SK-N-SH (cell line): ENCODE measurements around the gene NPFFR1. TPM values are rescaled to one million over a fixed set of nuclear protein-coding genes. Genes with fewer than 3 reads are reported as not detected.

ENCODE experiments used
- CTCF ChIA-PET: fragments of 300-600, 350-600 bp; formaldehyde crosslinking; extraction: SDS; loops from one replicate; lab custom pipeline; 2021; lab: Yijun Ruan, JAX
- POLR2A ChIA-PET: fragments of 350-600 bp; sonication (Branson Sonifier 250); formaldehyde crosslinking; extraction: SDS; loops from one replicate; lab custom pipeline; 2020; ENCODE audit warnings: antibody characterized with exemption, inconsistent platforms; lab: Yijun Ruan, JAX
- DNase-seq: peaks from one replicate; pipeline ENCODE4 v3.0.0; 2012
- H2AFZ ChIP-seq: fragments of 200-600 bp; sonication (generic); 2 replicates; pipeline ENCODE4 v1.8.1; 2016; ENCODE audit warnings: antibody characterized with exemption, mild to moderate bottlenecking, low read depth
- H3F3A ChIP-seq: fragments of 200-600 bp; sonication (generic); replicated peaks from 2 replicates; pipeline ENCODE3; 2016; ENCODE audit warnings: antibody characterized with exemption, mild to moderate bottlenecking; ENCODE audit not compliant: insufficient read depth
- H3K27ac ChIP-seq, 2 experiments: fragments of 200-500 bp in 1 of 2; fragments of 200-600 bp in 1 of 2; sonication (Bioruptor generic) in 1 of 2; sonication (generic), shearing (Covaris generic) in 1 of 2; 2 replicates each; pipeline versions ENCODE4 v1.5.1 to v1.6.1; 2014 to 2016; ENCODE audit warnings: low read depth in 2 of 2, inconsistent platforms in 1 of 2, low read length in 1 of 2, mild to moderate bottlenecking in 1 of 2, mixed read lengths in 1 of 2
- H3K27me3 ChIP-seq: fragments of 200-600 bp; sonication (generic), shearing (Covaris generic); 2 replicates; pipeline ENCODE4 v1.6.1; 2016; ENCODE audit warnings: mixed run types; ENCODE audit not compliant: insufficient read depth
- H3K36me3 ChIP-seq, 2 experiments: fragments of 200-500 bp in 1 of 2; fragments of 200-600 bp in 1 of 2; sonication (Bioruptor generic) in 1 of 2; sonication (generic) in 1 of 2; replicated peaks in 1 of 2; 2 replicates each; pipeline versions ENCODE3 to v1.5.1; 2014 to 2016; ENCODE audit warnings: low read length in 1 of 2, mild to moderate bottlenecking in 1 of 2; ENCODE audit not compliant: insufficient read depth in 2 of 2, control insufficient read depth in 1 of 2
- H3K4me1 ChIP-seq, 2 experiments: fragments of 200-500 bp in 1 of 2; fragments of 200-600 bp in 1 of 2; sonication (Bioruptor generic) in 1 of 2; sonication (generic), shearing (Covaris generic) in 1 of 2; 2 replicates each; pipeline versions ENCODE4 v1.5.1 to v1.6.1; 2014 to 2016; ENCODE audit warnings: low read depth in 1 of 2, low read length in 1 of 2, mixed run types in 1 of 2; ENCODE audit not compliant: insufficient read depth in 2 of 2, control insufficient read depth in 1 of 2
- H3K4me2 ChIP-seq: fragments of 200-600 bp; sonication (generic), shearing (Covaris generic); 2 replicates; pipeline ENCODE4 v1.6.1; 2017; ENCODE audit warnings: mixed run types
- H3K4me3 ChIP-seq, 2 experiments: fragments of 200-500 bp in 1 of 2; fragments of 200-600 bp in 1 of 2; sonication (Bioruptor generic) in 1 of 2; sonication (generic), shearing (Covaris generic) in 1 of 2; 2 replicates each; pipeline versions ENCODE4 v1.5.1 to v1.8.1; 2014 to 2016; ENCODE audit warnings: low read depth in 2 of 2, inconsistent platforms in 1 of 2, low read length in 1 of 2, mild to moderate bottlenecking in 1 of 2, mixed read lengths in 1 of 2, moderate library complexity in 1 of 2
- H3K79me2 ChIP-seq: fragments of 200-600 bp; sonication (generic); 2 replicates; pipeline ENCODE4 v1.8.1; 2017; ENCODE audit warnings: mild to moderate bottlenecking; ENCODE audit not compliant: insufficient read depth
- H3K9ac ChIP-seq: fragments of 200-600 bp; sonication (generic); 2 replicates; pipeline ENCODE4 v1.6.1; 2017; ENCODE audit warnings: mixed run types
- H3K9me2 ChIP-seq: fragments of 200-600 bp; sonication (generic); 2 replicates; pipeline ENCODE4 v1.6.1; 2017; ENCODE audit warnings: mixed run types
- H3K9me3 ChIP-seq: fragments of 200-600 bp; sonication (generic); 2 replicates; pipeline ENCODE4 v1.6.1; 2017; ENCODE audit warnings: mixed run types, mild to moderate bottlenecking, moderate library complexity
- H4K20me1 ChIP-seq: fragments of 200-600 bp; sonication (generic); 2 replicates; pipeline ENCODE4 v1.6.1; 2017; ENCODE audit warnings: mild to moderate bottlenecking, mixed run types; ENCODE audit not compliant: insufficient read depth
- CHD2 ChIP-seq: fragments of 150-350 bp; IDR thresholded peaks from 2 replicates; pipeline ENCODE4 v1.6.1; 2018; ENCODE audit warnings: low read length; ENCODE audit not compliant: partially characterized antibody
- FOSL2 ChIP-seq: IDR thresholded peaks from 2 replicates; pipeline ENCODE4 v1.4.0; 2012; ENCODE audit warnings: low read depth, mild to moderate bottlenecking, moderate library complexity, borderline replicate concordance
- JUND ChIP-seq: IDR thresholded peaks from 2 replicates; pipeline ENCODE4 v1.4.0; 2012
- MEF2A ChIP-seq: IDR thresholded peaks from 2 replicates; pipeline ENCODE4 v1.4.0; 2012; ENCODE audit warnings: low read depth, borderline replicate concordance
- MXI1 ChIP-seq: IDR thresholded peaks from 2 replicates; pipeline ENCODE4 v1.6.1; 2012; ENCODE audit warnings: mild to moderate bottlenecking, low read depth, low read length, improper control_type of control experiment
- NFIC ChIP-seq: IDR thresholded peaks from 2 replicates; pipeline ENCODE4 v1.4.0; 2012; ENCODE audit warnings: borderline replicate concordance
- SMC3 ChIP-seq: IDR thresholded peaks from 2 replicates; pipeline ENCODE4 v1.6.1; 2012; ENCODE audit warnings: low read depth, low read length, improper control_type of control experiment
- TAF1 ChIP-seq: IDR thresholded peaks from 2 replicates; pipeline ENCODE4 v1.6.1; 2012; ENCODE audit warnings: low read depth, mild to moderate bottlenecking, low read length, moderate library complexity, borderline replicate concordance
- TCF12 ChIP-seq: IDR thresholded peaks from 2 replicates; pipeline ENCODE4 v1.4.0; 2012
- TEAD4 ChIP-seq: IDR thresholded peaks from 2 replicates; pipeline ENCODE4 v1.4.0; 2012; ENCODE audit warnings: mild to moderate bottlenecking, borderline replicate concordance; ENCODE audit not compliant: insufficient read depth
- WGBS: methylation state at CpG from one replicate; pipeline ENCODE4 v1.1.6; 2017; ENCODE audit warnings: low lambda C conversion rate; 5-methylcytosine and 5-hydroxymethylcytosine counted together
- polyA plus RNA-seq, 3 experiments: library from polyadenylated mRNA; depleted of rRNA; stranded (reverse); fragments of >200 nt; gene quantifications; 2 replicates each; pipeline ENCODE4 v1.2.3, GENCODE V29; 2012
- TF ChIP-seq, protein P1 (sequence below): IDR thresholded peaks from 2 replicates; pipeline ENCODE4; 2012
- TF ChIP-seq, protein P2 (sequence below): fragments of 200-600 bp; sonication (generic); IDR thresholded peaks from 2 replicates; pipeline ENCODE4 v1.6.1; 2017; ENCODE audit warnings: antibody characterized with exemption, mild to moderate bottlenecking, moderate library complexity
- TF ChIP-seq, protein P3 (sequence below): IDR thresholded peaks from 2 replicates; pipeline ENCODE4 v1.4.0; 2012; ENCODE audit warnings: low read depth, borderline replicate concordance
- TF ChIP-seq, protein P4 (sequence below): fragments of 150-350 bp; IDR thresholded peaks from 2 replicates; pipeline ENCODE4 v1.6.1; 2017; ENCODE audit warnings: antibody characterized with exemption, low read length, low read depth, borderline replicate concordance
- TF ChIP-seq, protein P5 (sequence below): IDR thresholded peaks from 2 replicates; pipeline ENCODE4 v1.6.1; 2012; ENCODE audit warnings: mild to moderate bottlenecking, low read depth, low read length, moderate library complexity

NPFFR1 gene
- polyA plus RNA-seq, 1 of the 3 experiments (the other 2 are of a cell fraction): not detected

DNA sequence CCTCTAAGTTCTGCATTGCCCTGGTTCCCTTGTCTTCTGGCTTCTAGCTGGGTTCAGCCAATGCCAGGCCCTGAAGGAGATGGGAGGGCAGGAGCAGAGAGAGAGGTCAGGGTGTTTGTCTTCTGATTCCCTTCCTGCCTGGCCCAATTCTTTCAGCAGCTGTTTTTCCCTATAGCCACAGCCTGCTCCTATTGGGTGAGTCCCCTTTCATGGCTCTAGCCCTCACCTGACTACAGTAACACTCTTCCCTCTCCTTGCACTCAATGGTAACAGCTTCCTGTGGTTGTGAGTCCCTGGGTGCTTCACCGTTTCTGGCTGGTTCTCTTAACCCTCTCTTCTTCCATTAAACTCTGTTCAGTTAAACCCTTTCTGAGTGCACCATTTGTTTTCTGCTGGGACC, 17.1 kb downstream of the NPFFR1 start (continued):
- TF ChIP-seq, protein P1, sequence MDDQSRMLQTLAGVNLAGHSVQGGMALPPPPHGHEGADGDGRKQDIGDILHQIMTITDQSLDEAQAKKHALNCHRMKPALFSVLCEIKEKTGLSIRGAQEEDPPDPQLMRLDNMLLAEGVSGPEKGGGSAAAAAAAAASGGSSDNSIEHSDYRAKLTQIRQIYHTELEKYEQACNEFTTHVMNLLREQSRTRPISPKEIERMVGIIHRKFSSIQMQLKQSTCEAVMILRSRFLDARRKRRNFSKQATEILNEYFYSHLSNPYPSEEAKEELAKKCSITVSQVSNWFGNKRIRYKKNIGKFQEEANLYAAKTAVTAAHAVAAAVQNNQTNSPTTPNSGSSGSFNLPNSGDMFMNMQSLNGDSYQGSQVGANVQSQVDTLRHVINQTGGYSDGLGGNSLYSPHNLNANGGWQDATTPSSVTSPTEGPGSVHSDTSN: no peak
- TF ChIP-seq FOSL2 (no peak), MEF2A (no peak)
- TF ChIP-seq, protein P2, sequence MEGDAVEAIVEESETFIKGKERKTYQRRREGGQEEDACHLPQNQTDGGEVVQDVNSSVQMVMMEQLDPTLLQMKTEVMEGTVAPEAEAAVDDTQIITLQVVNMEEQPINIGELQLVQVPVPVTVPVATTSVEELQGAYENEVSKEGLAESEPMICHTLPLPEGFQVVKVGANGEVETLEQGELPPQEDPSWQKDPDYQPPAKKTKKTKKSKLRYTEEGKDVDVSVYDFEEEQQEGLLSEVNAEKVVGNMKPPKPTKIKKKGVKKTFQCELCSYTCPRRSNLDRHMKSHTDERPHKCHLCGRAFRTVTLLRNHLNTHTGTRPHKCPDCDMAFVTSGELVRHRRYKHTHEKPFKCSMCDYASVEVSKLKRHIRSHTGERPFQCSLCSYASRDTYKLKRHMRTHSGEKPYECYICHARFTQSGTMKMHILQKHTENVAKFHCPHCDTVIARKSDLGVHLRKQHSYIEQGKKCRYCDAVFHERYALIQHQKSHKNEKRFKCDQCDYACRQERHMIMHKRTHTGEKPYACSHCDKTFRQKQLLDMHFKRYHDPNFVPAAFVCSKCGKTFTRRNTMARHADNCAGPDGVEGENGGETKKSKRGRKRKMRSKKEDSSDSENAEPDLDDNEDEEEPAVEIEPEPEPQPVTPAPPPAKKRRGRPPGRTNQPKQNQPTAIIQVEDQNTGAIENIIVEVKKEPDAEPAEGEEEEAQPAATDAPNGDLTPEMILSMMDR: no peak

DNA sequence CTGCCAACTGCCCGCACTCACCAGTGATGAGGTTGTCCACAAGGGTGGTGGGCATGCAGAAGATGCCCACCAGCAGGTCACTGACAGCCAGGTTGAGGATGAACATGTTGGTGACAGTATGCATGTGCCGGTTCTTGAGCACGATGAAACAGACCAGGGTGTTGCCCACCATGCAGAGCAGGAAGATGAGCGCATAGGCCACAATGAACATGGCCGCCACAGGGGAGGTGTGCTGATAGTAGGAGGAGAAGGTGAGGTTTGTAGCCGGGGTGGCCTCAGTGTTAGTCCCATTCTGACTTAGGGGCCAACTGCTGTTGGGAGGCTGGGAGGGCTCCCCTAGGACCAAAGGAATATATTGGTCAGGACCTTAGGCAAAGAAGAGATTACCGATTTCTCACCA, 17.7 kb downstream of the NPFFR1 start:
- H3K27me3 ChIP-seq: no peaks in the 10 kb centered on the region
- H3K4me3 ChIP-seq: no peak overlapping the region
- peaks cover 5% of the 10 kb centered on the region for H3F3A ChIP-seq
- peaks cover 0 to 3% of the 10 kb centered on the region in 2 experiments; a peak in 1 of 4 replicates for H3K4me1 ChIP-seq
- H2AFZ ChIP-seq: no peak overlapping the region
- no peaks in the 10 kb centered on the region for H4K20me1 ChIP-seq
- 92% methylated on average over 5 of the region's 7 CpGs for whole genome bisulfite sequencing
- H3K9me2 ChIP-seq: no peaks in the 10 kb centered on the region
- ChIA-PET POLR2A (no interaction called here), CTCF (interaction anchor here (0.6 to 3.5 kb wide), 6 partner anchors 9 to 291 kb away, joined by 3 to 25 read pairs (median 4); no protein-coding TSS in a partner anchor)
- H3K36me3 ChIP-seq: no peaks in the 10 kb centered on the region
- TF ChIP-seq MXI1: no peak
- no peak for TF ChIP-seq NFIC
- no peak for TF ChIP-seq SMC3
- TF ChIP-seq, protein P3, sequence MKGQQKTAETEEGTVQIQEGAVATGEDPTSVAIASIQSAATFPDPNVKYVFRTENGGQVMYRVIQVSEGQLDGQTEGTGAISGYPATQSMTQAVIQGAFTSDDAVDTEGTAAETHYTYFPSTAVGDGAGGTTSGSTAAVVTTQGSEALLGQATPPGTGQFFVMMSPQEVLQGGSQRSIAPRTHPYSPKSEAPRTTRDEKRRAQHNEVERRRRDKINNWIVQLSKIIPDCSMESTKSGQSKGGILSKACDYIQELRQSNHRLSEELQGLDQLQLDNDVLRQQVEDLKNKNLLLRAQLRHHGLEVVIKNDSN: no peak
- TF ChIP-seq TCF12: no peak
- TF ChIP-seq JUND: no peak
- TF ChIP-seq TAF1: no peak
- no peak for TF ChIP-seq CHD2
- no peak for TF ChIP-seq TEAD4
- TF ChIP-seq, protein P4, sequence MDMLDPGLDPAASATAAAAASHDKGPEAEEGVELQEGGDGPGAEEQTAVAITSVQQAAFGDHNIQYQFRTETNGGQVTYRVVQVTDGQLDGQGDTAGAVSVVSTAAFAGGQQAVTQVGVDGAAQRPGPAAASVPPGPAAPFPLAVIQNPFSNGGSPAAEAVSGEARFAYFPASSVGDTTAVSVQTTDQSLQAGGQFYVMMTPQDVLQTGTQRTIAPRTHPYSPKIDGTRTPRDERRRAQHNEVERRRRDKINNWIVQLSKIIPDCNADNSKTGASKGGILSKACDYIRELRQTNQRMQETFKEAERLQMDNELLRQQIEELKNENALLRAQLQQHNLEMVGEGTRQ: no peak
- TF ChIP-seq, protein P5, sequence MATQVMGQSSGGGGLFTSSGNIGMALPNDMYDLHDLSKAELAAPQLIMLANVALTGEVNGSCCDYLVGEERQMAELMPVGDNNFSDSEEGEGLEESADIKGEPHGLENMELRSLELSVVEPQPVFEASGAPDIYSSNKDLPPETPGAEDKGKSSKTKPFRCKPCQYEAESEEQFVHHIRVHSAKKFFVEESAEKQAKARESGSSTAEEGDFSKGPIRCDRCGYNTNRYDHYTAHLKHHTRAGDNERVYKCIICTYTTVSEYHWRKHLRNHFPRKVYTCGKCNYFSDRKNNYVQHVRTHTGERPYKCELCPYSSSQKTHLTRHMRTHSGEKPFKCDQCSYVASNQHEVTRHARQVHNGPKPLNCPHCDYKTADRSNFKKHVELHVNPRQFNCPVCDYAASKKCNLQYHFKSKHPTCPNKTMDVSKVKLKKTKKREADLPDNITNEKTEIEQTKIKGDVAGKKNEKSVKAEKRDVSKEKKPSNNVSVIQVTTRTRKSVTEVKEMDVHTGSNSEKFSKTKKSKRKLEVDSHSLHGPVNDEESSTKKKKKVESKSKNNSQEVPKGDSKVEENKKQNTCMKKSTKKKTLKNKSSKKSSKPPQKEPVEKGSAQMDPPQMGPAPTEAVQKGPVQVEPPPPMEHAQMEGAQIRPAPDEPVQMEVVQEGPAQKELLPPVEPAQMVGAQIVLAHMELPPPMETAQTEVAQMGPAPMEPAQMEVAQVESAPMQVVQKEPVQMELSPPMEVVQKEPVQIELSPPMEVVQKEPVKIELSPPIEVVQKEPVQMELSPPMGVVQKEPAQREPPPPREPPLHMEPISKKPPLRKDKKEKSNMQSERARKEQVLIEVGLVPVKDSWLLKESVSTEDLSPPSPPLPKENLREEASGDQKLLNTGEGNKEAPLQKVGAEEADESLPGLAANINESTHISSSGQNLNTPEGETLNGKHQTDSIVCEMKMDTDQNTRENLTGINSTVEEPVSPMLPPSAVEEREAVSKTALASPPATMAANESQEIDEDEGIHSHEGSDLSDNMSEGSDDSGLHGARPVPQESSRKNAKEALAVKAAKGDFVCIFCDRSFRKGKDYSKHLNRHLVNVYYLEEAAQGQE: no peak
- no peaks in the 10 kb centered on the region for H3K9me3 ChIP-seq
- DNase-seq: no peak
- H3K9ac ChIP-seq: no peak overlapping the region
- H3K4me2 ChIP-seq: no peak overlapping the region
- H3K27ac ChIP-seq: no peak overlapping the region
- no peaks in the 10 kb centered on the region for H3K79me2 ChIP-seq
